Ishikawa (cell line): ENCODE results near the gene TNFRSF4.

ENCODE experiments used
- CEBPB ChIP-seq: IDR thresholded peaks from 2 replicates; pipeline ENCODE4 v1.6.1; 2012
- CREB1 ChIP-seq: IDR thresholded peaks from 2 replicates; pipeline ENCODE4 v1.6.1; 2012; ENCODE audit warnings: low read depth
- EGR1 ChIP-seq: IDR thresholded peaks from 2 replicates; pipeline ENCODE4 v1.6.1; 2012
- EP300 ChIP-seq: IDR thresholded peaks from 2 replicates; pipeline ENCODE4 v1.6.1; 2012; ENCODE audit warnings: borderline replicate concordance
- FOXM1 ChIP-seq: IDR thresholded peaks from 2 replicates; pipeline ENCODE4 v1.6.1; 2012; ENCODE audit warnings: low read depth, borderline replicate concordance
- MAX ChIP-seq: IDR thresholded peaks from 2 replicates; pipeline ENCODE4 v1.6.1; 2012
- NFIC ChIP-seq: IDR thresholded peaks from 2 replicates; pipeline ENCODE4 v1.6.1; 2012
- RAD21 ChIP-seq: IDR thresholded peaks from 2 replicates; pipeline ENCODE4 v1.6.1; 2012; ENCODE audit warnings: low read depth
- REST ChIP-seq: IDR thresholded peaks from 2 replicates; pipeline ENCODE4 v1.6.1; 2012; ENCODE audit warnings: low read depth, mild to moderate bottlenecking
- TAF1 ChIP-seq: IDR thresholded peaks from 2 replicates; pipeline ENCODE4 v1.6.1; 2012; ENCODE audit warnings: low read depth, mild to moderate bottlenecking
- TCF12 ChIP-seq: IDR thresholded peaks from 2 replicates; pipeline ENCODE4 v1.6.1; 2012; ENCODE audit warnings: low read depth
- TEAD4 ChIP-seq: IDR thresholded peaks from 2 replicates; pipeline ENCODE4 v1.6.1; 2012
- USF1 ChIP-seq: IDR thresholded peaks from 2 replicates; pipeline ENCODE4 v1.6.1; 2012
- YY1 ChIP-seq: IDR thresholded peaks from 2 replicates; pipeline ENCODE4 v1.6.1; 2012; ENCODE audit warnings: low read depth
- ZBTB7A ChIP-seq: IDR thresholded peaks from 2 replicates; pipeline ENCODE4 v1.6.1; 2012; ENCODE audit warnings: low read depth

TNFRSF4 gene

GRCh38 chr1:1236176-1236763, 22.3 kb upstream of the TNFRSF4 start:
- TF ChIP-seq FOXM1 = no peak
- no peak for TF ChIP-seq REST
- TF ChIP-seq NFIC = no peak
- TF ChIP-seq TAF1 = no peak
- no peak for TF ChIP-seq EP300
- TF ChIP-seq USF1 = no peak
- TF ChIP-seq CREB1 = no peak
- no peak for TF ChIP-seq EGR1

- TF ChIP-seq RAD21 (no peak), TEAD4 (no peak), TCF12 (no peak), USF1 (no peak), REST (no peak), CREB1 (no peak), MAX (no peak), NFIC (no peak), TAF1 (no peak), ZBTB7A (no peak), YY1 (no peak), EGR1 (no peak), CEBPB (no peak), FOXM1 (no peak), EP300 (no peak)
These were observed 21.2 kb upstream of the TNFRSF4 start for GRCh38 chr1:1235016-1235744.

- TF ChIP-seq TCF12 (no peak), ZBTB7A (no peak), TAF1 (no peak), REST (no peak)
These were observed 20.3 kb upstream of the TNFRSF4 start for GRCh38 chr1:1234180-1234808.

GRCh38 chr1:1233567-1233892, 19.6 kb upstream of the TNFRSF4 start:
- TF ChIP-seq MAX (no peak), REST (no peak), NFIC (no peak), TCF12 (no peak), CEBPB (no peak), YY1 (no peak), USF1 (no peak), ZBTB7A (no peak), TAF1 (no peak), RAD21 (no peak), EGR1 (no peak)
